GM12878 (cell line): Measurements from ENCODE around the gene PDZD2. TPM values are rescaled to one million over a fixed set of nuclear protein-coding genes. Genes with fewer than 3 reads are reported as not detected.

Experiments used
- ATAC-seq: fragments of 200-7000 bp; cut with Tn5 transposase; 3 replicates; pipeline ENCODE4 v1.9.1; 2020; ENCODE audit warnings: mild to moderate bottlenecking, moderate library complexity
- BruUV-seq: library from RNA; stranded (reverse); fragments of 400-500 nt; replicated peaks from 2 replicates; lab custom pipeline; 2021; lab: Mats Ljungman, UMichigan
- CTCF ChIA-PET: fragments of 300-600 bp; sonication (Branson Sonifier 250); formaldehyde crosslinking; extraction: SDS; loops from one replicate; lab custom pipeline; 2021; ENCODE audit warnings: inconsistent platforms; lab: Yijun Ruan, JAX
- POLR2A ChIA-PET: fragments of 350-600 bp; formaldehyde crosslinking; extraction: SDS; loops from one replicate; lab custom pipeline; 2021; ENCODE audit warnings: inconsistent platforms; lab: Charles Lee
- RAD21 ChIA-PET: fragments of 300-600 bp; sonication (Branson Sonifier 250); formaldehyde crosslinking; loops from one replicate; lab custom pipeline; 2023; ENCODE audit warnings: antibody characterized with exemption; ENCODE audit not compliant: unreplicated experiment; lab: Charles Lee
- SMC1A ChIA-PET: fragments of 300-600 bp; sonication (Branson Sonifier 250); formaldehyde crosslinking; loops from one replicate; lab custom pipeline; 2023; ENCODE audit not compliant: unreplicated experiment, uncharacterized antibody; lab: Charles Lee
- DNase-seq: peaks from one replicate; pipeline ENCODE4 v3.0.0-alpha.2; 2011; ENCODE audit warnings: low read depth, low spot score
- FAIRE-seq: peaks from 3 replicates; lab custom pipeline; 2011; peaks lifted over from hg19 to GRCh38; lab: Jason Lieb, UNC
- H2AFZ ChIP-seq: 2 replicates; pipeline ENCODE4 v1.6.0; 2011; ENCODE audit warnings: low read depth, low read length, control low read depth; ENCODE audit not compliant: control insufficient read depth
- H3K27ac ChIP-seq: 2 replicates; pipeline ENCODE4 v1.5.1; 2011; ENCODE audit warnings: control low read depth; ENCODE audit not compliant: control insufficient read depth, insufficient read depth
- H3K27me3 ChIP-seq, 2 experiments: replicated peaks in 1 of 2; 2 replicates each; pipeline versions ENCODE4 v1.6.0 to v1.6.1; 2011; ENCODE audit warnings: low read length in 1 of 2; ENCODE audit not compliant: control insufficient read depth in 2 of 2, insufficient read depth in 2 of 2
- H3K36me3 ChIP-seq, 2 experiments: 2 replicates each; pipeline ENCODE4 v1.5.1; 2011; ENCODE audit warnings: low read length in 1 of 2; ENCODE audit not compliant: control insufficient read depth in 2 of 2, insufficient read depth in 2 of 2
- H3K4me1 ChIP-seq: 2 replicates; pipeline ENCODE4 v1.6.1; 2011; ENCODE audit warnings: mild to moderate bottlenecking, low read length, moderate library complexity, mixed read lengths; ENCODE audit not compliant: control insufficient read depth, insufficient read depth
- H3K4me2 ChIP-seq: 2 replicates; pipeline ENCODE4 v1.6.0; 2011; ENCODE audit warnings: control low read depth; ENCODE audit not compliant: control insufficient read depth, insufficient read depth
- H3K4me3 ChIP-seq: fragments of 200-600 bp; sonication (generic); 2 replicates; pipeline ENCODE4 v1.5.1; 2016
- H3K79me2 ChIP-seq: 2 replicates; pipeline ENCODE4 v1.6.0; 2011; ENCODE audit warnings: low read length; ENCODE audit not compliant: control insufficient read depth, insufficient read depth
- H3K9ac ChIP-seq: 2 replicates; pipeline ENCODE4 v1.8.0; 2011; ENCODE audit warnings: low read length, control low read depth, mixed read lengths; ENCODE audit not compliant: control insufficient read depth, insufficient read depth
- H3K9me3 ChIP-seq: replicated peaks from 3 replicates; pipeline ENCODE4 v1.5.1; 2011; ENCODE audit warnings: mild to moderate bottlenecking, low read length; ENCODE audit not compliant: control insufficient read depth, insufficient read depth
- H4K20me1 ChIP-seq: 2 replicates; pipeline ENCODE4 v1.6.0; 2011; ENCODE audit not compliant: control insufficient read depth, insufficient read depth
- CHD2 ChIP-seq: IDR thresholded peaks from 2 replicates; pipeline ENCODE4 v1.6.1; 2011; ENCODE audit warnings: low read depth, low read length, improper control_type of control experiment, borderline replicate concordance
- GATAD2B ChIP-seq: fragments of 450-650 bp; conservative IDR thresholded peaks from 2 replicates; pipeline ENCODE4 v1.6.1; 2017; ENCODE audit warnings: low read depth, mild to moderate bottlenecking, moderate library complexity
- NFXL1 ChIP-seq: fragments of 450-650 bp; IDR thresholded peaks from 2 replicates; pipeline ENCODE4 v1.6.1; 2017; ENCODE audit warnings: antibody characterized with exemption, mild to moderate bottlenecking, borderline replicate concordance
- NR2C2 ChIP-seq: IDR thresholded peaks from 2 replicates; pipeline ENCODE4 v1.6.1; 2011; ENCODE audit warnings: borderline replicate concordance, low read depth; ENCODE audit not compliant: control insufficient read depth, insufficient read length
- NR2F1 ChIP-seq: fragments of 450-650 bp; conservative IDR thresholded peaks from 2 replicates; pipeline ENCODE4 v1.6.1; 2017; ENCODE audit warnings: mild to moderate bottlenecking
- RAD21 ChIP-seq: IDR thresholded peaks from 2 replicates; pipeline ENCODE4 v1.6.1; 2011; ENCODE audit warnings: mild to moderate bottlenecking, low read depth, low read length, moderate library complexity; ENCODE audit not compliant: insufficient read depth
- SUZ12 ChIP-seq: fragments of 200-600 bp; sonication (generic); IDR thresholded peaks from one replicate; pipeline ENCODE4 v1.6.1; 2018; ENCODE audit warnings: antibody characterized with exemption, mild to moderate bottlenecking; ENCODE audit not compliant: unreplicated experiment
- WGBS: methylation state at CpG from one replicate; pipeline ENCODE4 v1.1.6; 2016; ENCODE audit warnings: low lambda C conversion rate; ENCODE audit not compliant: insufficient replicate concordance, insufficient coverage; ENCODE audit errors: missing lambda C conversion rate; 5-methylcytosine and 5-hydroxymethylcytosine counted together
- in situ Hi-C: fragments of 300-500 bp; cut with MboI; formaldehyde crosslinking; loops from 9 replicates; pipeline ENCODE4 v1.14.3; 2018; ENCODE audit warnings: mixed read lengths
- intact Hi-C: fragments of 100-400 bp; cut with micrococcal nuclease; formaldehyde crosslinking; loops from one replicate; pipeline ENCODE4 v1.14.2; 2022; ENCODE audit not compliant: unreplicated experiment
- polyA plus RNA-seq, 11 experiments: library from polyadenylated mRNA; depleted of rRNA in 4 of 11; unstranded in 6 of 11; stranded (reverse) in 5 of 11; fragments of >200 nt; fragmentation: Nextera tagmentation in 4 of 11; fragmentation: Illumina TruSeq in 1 of 11; extraction: Ambion mirVana in 4 of 11; extraction: Trizol in 1 of 11; gene quantifications; 1 replicate in 1 of 11; 2 replicates in 10 of 11; pipeline versions ENCODE4 v1.2.1 to v1.2.3, GENCODE V29; 2011 to 2016; ENCODE audit warnings: inconsistent platforms in 2 of 11, missing spikeins in 2 of 11, low read depth in 1 of 11
- total RNA-seq, 4 experiments: library from RNA; depleted of rRNA in 3 of 4; stranded (reverse); fragments of >200 nt in 3 of 4; fragmentation: Illumina TruSeq in 1 of 4; extraction: Trizol in 1 of 4; gene quantifications; 2 replicates each; pipeline versions ENCODE4 v1.2.1 to v1.2.3, GENCODE V29; 2013 to 2021
- TF ChIP-seq, protein P1 (sequence below): fragments of 450-650 bp; IDR thresholded peaks from 2 replicates; pipeline ENCODE4 v1.6.1; 2017; ENCODE audit warnings: borderline replicate concordance
- TF ChIP-seq, protein P2 (sequence below): IDR thresholded peaks from 2 replicates; pipeline ENCODE4 v1.6.1; 2012; ENCODE audit warnings: low read depth, low read length, improper control_type of control experiment
- TF ChIP-seq, protein P3 (sequence below): fragments of 450-650 bp; IDR thresholded peaks from 2 replicates; pipeline ENCODE4 v1.6.1; 2017; ENCODE audit warnings: mild to moderate bottlenecking, moderate library complexity

The PDZD2 gene
- total and polyA plus RNA-seq, 10 of the 15 experiments (the other 5 are each of a cell fraction or from before 2014, with no cell fraction given) = 0.01 to 0.58 (median 0.29) TPM; not detected in 3

DNA sequence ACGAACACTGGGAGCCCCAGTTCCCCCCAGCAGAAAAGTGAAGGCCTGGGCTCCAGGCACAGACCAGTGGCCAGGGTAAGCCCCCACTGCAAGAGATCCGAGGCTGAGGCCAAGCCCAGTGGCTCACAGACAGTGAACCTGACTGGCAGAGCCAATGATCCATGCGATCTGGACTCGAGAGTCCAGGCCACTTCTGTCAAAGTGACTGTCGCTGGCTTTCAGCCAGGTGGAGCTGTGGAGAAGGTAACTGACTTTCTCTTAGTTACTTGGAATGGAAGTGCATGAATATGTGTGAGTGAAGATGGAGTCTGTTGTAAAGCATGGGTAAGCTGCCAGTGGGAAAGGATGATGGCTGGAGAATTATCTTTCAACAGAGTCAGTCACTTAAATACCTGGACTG, 435.5 kb downstream of the PDZD2 start (continued):
- no peak for TF ChIP-seq NR2C2
- TF ChIP-seq, all 136 proteins: peak for 0

DNA sequence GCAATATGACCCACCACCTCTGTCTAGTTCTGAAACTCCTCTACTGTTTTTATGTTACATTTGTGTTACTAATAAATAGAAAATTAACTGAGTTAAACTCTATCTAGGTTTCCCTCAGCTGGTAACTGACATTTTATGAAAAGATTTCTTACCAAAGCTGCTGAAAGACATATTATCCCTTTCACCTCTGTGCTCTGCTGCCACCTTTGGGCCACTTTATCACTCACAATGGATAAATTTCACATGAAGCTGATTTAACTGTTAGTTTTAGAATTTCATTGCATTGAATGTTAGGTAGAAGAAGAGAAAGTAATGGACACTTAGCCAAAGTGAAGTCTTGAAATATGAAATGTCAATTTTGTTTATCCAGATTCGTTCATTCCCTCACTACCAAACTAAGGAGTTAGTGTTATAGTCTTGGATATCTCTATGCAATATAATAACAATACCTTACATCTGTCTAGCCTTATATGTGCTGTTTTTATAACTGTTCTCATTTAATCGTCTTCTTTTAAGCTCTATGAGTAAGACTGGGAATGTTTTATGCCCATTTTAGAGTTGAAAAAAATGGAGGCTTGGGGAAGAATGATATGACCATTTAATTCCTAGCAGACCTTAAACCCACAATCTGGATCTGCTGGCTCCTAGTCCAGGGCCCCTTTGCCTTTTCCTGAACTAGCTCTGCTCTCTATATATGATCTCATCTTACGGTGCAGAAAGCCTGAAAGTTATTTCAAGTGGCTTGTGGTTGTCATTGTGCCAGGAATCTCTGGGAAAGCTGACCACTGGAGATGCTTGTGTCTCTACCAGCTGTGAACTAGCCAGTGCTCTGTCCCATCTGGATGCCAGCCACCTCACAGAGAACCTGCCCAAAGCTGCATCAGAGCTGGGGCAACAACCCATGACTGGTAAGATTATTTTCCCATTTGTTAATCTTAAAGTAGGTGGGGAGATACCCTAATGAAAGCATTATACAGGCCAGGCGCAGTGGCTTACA, 438.1 kb downstream of the PDZD2 start:
- no TSS peak for BruUV-seq
- FAIRE-seq = peak; percentile 84
- SMC1A ChIA-PET = interaction anchor here (0.8 to 1.6 kb wide), 7 partner anchors 16 to 495 kb away, joined by 3 to 9 read pairs (median 3); no protein-coding TSS in a partner anchor
- Histone ChIP-seq H4K20me1 (no peaks in the 10 kb centered on the region), H3K79me2 (no peaks in the 10 kb centered on the region), H3K4me2 (no peak overlapping the region), H3K9ac (no peak overlapping the region), H3K27ac (no peak overlapping the region), H3K4me3 (no peak overlapping the region), H3K27me3 (peaks cover 0 to 2% of the 10 kb centered on the region in 2 experiments; a peak in 1 of 4 replicates), H3K36me3 (no peaks in the 10 kb centered on the region), H2AFZ (no peak overlapping the region), H3K9me3 (no peaks in the 10 kb centered on the region), H3K4me1 (no peaks in the 10 kb centered on the region)
- POLR2A ChIA-PET = interaction anchor here (0.5 kb wide), 1 partner anchor 1936 kb away, joined by 5 read pairs; no protein-coding TSS in a partner anchor
- peak; percentile 80 for ATAC-seq
- in situ Hi-C loops (no loop called here), intact Hi-C loops (loop anchor here (1.0 kb wide), 3 partner anchors 148 to 496 kb away; no protein-coding TSS in a partner anchor)
- peak; percentile 15 for DNase-seq
- CTCF ChIA-PET = interaction anchor here (0.6 to 3.0 kb wide), 22 partner anchors 10 to 492 kb away, joined by 3 to 17 read pairs (median 4); no protein-coding TSS in a partner anchor
- RAD21 ChIA-PET = interaction anchor here (0.6 to 1.5 kb wide), 8 partner anchors 16 to 845 kb away, joined by 3 to 6 read pairs (median 4); no protein-coding TSS in a partner anchor
- WGBS = 25% methylated on average over 4 of the region's 4 CpGs
- TF ChIP-seq NFXL1 (no peak), NR2F1 (no peak), GATAD2B (no peak), CHD2 (no peak), RAD21 (peak; percentile 96), SUZ12 (no peak)
- TF ChIP-seq, protein P1, sequence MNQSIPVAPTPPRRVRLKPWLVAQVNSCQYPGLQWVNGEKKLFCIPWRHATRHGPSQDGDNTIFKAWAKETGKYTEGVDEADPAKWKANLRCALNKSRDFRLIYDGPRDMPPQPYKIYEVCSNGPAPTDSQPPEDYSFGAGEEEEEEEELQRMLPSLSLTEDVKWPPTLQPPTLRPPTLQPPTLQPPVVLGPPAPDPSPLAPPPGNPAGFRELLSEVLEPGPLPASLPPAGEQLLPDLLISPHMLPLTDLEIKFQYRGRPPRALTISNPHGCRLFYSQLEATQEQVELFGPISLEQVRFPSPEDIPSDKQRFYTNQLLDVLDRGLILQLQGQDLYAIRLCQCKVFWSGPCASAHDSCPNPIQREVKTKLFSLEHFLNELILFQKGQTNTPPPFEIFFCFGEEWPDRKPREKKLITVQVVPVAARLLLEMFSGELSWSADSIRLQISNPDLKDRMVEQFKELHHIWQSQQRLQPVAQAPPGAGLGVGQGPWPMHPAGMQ = no peak
- TF ChIP-seq, protein P2, sequence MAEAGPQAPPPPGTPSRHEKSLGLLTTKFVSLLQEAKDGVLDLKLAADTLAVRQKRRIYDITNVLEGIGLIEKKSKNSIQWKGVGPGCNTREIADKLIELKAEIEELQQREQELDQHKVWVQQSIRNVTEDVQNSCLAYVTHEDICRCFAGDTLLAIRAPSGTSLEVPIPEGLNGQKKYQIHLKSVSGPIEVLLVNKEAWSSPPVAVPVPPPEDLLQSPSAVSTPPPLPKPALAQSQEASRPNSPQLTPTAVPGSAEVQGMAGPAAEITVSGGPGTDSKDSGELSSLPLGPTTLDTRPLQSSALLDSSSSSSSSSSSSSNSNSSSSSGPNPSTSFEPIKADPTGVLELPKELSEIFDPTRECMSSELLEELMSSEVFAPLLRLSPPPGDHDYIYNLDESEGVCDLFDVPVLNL = no peak
- TF ChIP-seq, protein P3, sequence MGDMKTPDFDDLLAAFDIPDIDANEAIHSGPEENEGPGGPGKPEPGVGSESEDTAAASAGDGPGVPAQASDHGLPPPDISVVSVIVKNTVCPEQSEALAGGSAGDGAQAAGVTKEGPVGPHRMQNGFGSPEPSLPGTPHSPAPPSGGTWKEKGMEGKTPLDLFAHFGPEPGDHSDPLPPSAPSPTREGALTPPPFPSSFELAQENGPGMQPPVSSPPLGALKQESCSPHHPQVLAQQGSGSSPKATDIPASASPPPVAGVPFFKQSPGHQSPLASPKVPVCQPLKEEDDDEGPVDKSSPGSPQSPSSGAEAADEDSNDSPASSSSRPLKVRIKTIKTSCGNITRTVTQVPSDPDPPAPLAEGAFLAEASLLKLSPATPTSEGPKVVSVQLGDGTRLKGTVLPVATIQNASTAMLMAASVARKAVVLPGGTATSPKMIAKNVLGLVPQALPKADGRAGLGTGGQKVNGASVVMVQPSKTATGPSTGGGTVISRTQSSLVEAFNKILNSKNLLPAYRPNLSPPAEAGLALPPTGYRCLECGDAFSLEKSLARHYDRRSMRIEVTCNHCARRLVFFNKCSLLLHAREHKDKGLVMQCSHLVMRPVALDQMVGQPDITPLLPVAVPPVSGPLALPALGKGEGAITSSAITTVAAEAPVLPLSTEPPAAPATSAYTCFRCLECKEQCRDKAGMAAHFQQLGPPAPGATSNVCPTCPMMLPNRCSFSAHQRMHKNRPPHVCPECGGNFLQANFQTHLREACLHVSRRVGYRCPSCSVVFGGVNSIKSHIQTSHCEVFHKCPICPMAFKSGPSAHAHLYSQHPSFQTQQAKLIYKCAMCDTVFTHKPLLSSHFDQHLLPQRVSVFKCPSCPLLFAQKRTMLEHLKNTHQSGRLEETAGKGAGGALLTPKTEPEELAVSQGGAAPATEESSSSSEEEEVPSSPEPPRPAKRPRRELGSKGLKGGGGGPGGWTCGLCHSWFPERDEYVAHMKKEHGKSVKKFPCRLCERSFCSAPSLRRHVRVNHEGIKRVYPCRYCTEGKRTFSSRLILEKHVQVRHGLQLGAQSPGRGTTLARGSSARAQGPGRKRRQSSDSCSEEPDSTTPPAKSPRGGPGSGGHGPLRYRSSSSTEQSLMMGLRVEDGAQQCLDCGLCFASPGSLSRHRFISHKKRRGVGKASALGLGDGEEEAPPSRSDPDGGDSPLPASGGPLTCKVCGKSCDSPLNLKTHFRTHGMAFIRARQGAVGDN = no peak
